ENCODE results near the gene LRP2. TPM values are rescaled to one million over a fixed set of nuclear protein-coding genes. Genes with fewer than 3 reads are reported as not detected.

Gene LRP2
- total and polyA plus RNA-seq, 2 of the 8 experiments (the other 6 are each of a cell fraction or from before 2014, with no cell fraction given), result 2.0 to 2.9 TPM

GRCh38 chr2:169344736-169345485, 17.4 kb downstream of the LRP2 start:
- no peak overlapping the region for H2BK5ac ChIP-seq (ENCODE audit: low read depth, low read length)
- no peak for TF ChIP-seq SRF (IDR thresholded peaks at IDR 0.05; ENCODE audit: low read depth, low read length)
- TF ChIP-seq RAD21 (IDR thresholded peaks at IDR 0.05 in 1 of 2, conservative IDR thresholded peaks at IDR 0.05 in 1 of 2; ENCODE audit: low read depth in 2 of 2, low read length in 2 of 2), result no peak
- TF ChIP-seq TBP (IDR thresholded peaks at IDR 0.05; ENCODE audit: low read depth, low read length), result no peak
- no peak for TF ChIP-seq ZNF274 (IDR thresholded peaks at IDR 0.05; ENCODE audit: borderline replicate concordance, extremely low read depth, low read length)
- no peak for TF ChIP-seq SP2 (IDR thresholded peaks at IDR 0.05; ENCODE audit: low read length)
- TF ChIP-seq EZH2 (IDR thresholded peaks at IDR 0.05; ENCODE audit: low read depth, low read length, severe bottlenecking), result no peak
- TF ChIP-seq TAF7 (optimal IDR thresholded peaks at IDR 0.05; ENCODE audit: borderline replicate concordance, low read depth, low read length), result no peak
- TF ChIP-seq RFX5 (IDR thresholded peaks at IDR 0.05; ENCODE audit: borderline replicate concordance, low read depth, low read length), result no peak
- no peak for TF ChIP-seq ASH2L (IDR thresholded peaks at IDR 0.05; ENCODE audit: low read length)
- no peak for TF ChIP-seq CREB1 (IDR thresholded peaks at IDR 0.05)
- TF ChIP-seq BACH1 (IDR thresholded peaks at IDR 0.05; ENCODE audit: low read length), result no peak
- TF ChIP-seq SAP30 (IDR thresholded peaks at IDR 0.05; ENCODE audit: insufficient read depth, insufficient replicate concordance, low read length), result no peak
- TF ChIP-seq TEAD4 (IDR thresholded peaks at IDR 0.05; ENCODE audit: low read depth, low read length), result no peak

More at GRCh38 chr2:169344736-169345485, 17.4 kb downstream of the LRP2 start:
- Histone ChIP-seq H3K14ac (ENCODE audit: insufficient read length) (no peak overlapping the region), H4K91ac (replicated peaks; ENCODE audit: insufficient read length, low read length) (no peak overlapping the region), H3K4me2 (ENCODE audit: insufficient read depth in 1 of 2, low read depth in 2 of 2, low read length in 2 of 2) (no peak overlapping the region), H3K23me2 (ENCODE audit: low read depth, low read length) (no peaks in the 10 kb centered on the region), H3K4me1 (replicated peaks in 1 of 4; ENCODE audit: control insufficient read depth in 3 of 4, insufficient read depth in 4 of 4, low read length in 3 of 4) (no peaks in the 10 kb centered on the region), H3K27me3 (replicated peaks in 1 of 4; ENCODE audit: control insufficient read depth in 3 of 4, extremely low read depth in 1 of 4, insufficient read depth in 3 of 4, low read length in 3 of 4) (no peaks in the 10 kb centered on the region; a peak in 1 of 7 replicates), H3K79me1 (ENCODE audit: low read depth, low read length) (no peaks in the 10 kb centered on the region), H2BK15ac (ENCODE audit: low read length) (no peak overlapping the region), H3K4me3 (ENCODE audit: extremely low read depth in 1 of 4, insufficient read depth in 2 of 4, low read depth in 3 of 4, low read length in 4 of 4) (no peak overlapping the region), H3K18ac (ENCODE audit: extremely low read depth, low read length) (no peak overlapping the region), H4K8ac (ENCODE audit: extremely low read depth, insufficient read depth, low read length) (no peak overlapping the region), H3K4ac (replicated peaks; ENCODE audit: insufficient read length, low read depth, low read length) (no peak overlapping the region), H4K5ac (ENCODE audit: insufficient read length, low read depth, low read length) (no peak overlapping the region), H4K20me1 (replicated peaks in 1 of 2; ENCODE audit: control insufficient read depth in 1 of 2, insufficient read depth in 2 of 2, low read length in 2 of 2) (no peaks in the 10 kb centered on the region), H2AK5ac (ENCODE audit: low read depth, low read length) (no peak overlapping the region), H2BK20ac (ENCODE audit: low read length) (no peak overlapping the region), H3K23ac (ENCODE audit: insufficient read length) (no peak overlapping the region), H3K27ac (ENCODE audit: low read depth, low read length) (no peak overlapping the region), H3K36me3 (ENCODE audit: control insufficient read depth in 2 of 4, insufficient read depth in 4 of 4, low read length in 3 of 4) (no peaks in the 10 kb centered on the region), H2AFZ (ENCODE audit: low read length) (no peak overlapping the region), H3K79me2 (ENCODE audit: control insufficient read depth in 1 of 2, insufficient read depth in 2 of 2, low read length in 2 of 2) (no peaks in the 10 kb centered on the region), H3K9me3 (ENCODE audit: insufficient read depth in 2 of 2, low read depth in 1 of 2, low read length in 1 of 2) (no peaks in the 10 kb centered on the region), H3K9ac (replicated peaks in 1 of 4; ENCODE audit: extremely low read depth in 1 of 4, low read depth in 3 of 4, low read length in 3 of 4) (no peak overlapping the region), H3K56ac (replicated peaks; ENCODE audit: insufficient read length, low read depth, low read length) (no peak overlapping the region), H2BK120ac (replicated peaks; ENCODE audit: low read depth, low read length) (no peak overlapping the region), H2BK12ac (ENCODE audit: low read depth, low read length) (no peak overlapping the region)
- FAIRE-seq (no peak), DNase-seq (ENCODE audit: low read depth in 1 of 2, low spot score in 2 of 2) (no peak)
- WGBS, 2 experiments (ENCODE audit: extremely low coverage in 1 of 2, insufficient coverage in 1 of 2, insufficient read length in 1 of 2, insufficient replicate concordance in 2 of 2, low coverage in 1 of 2, low lambda C conversion rate in 2 of 2, missing lambda C conversion rate in 1 of 2), result 86% methylated on average over 5 of the region's 5 CpGs; no CpG with 5 or more reads in 1 of the 2 experiments
- ChIA-PET POLR2A (ENCODE audit: partially characterized antibody) (interaction anchor here (0.6 to 1.1 kb wide), 2 partner anchors 16 to 464 kb away, joined by 3 read pairs; no protein-coding TSS in a partner anchor), CTCF (ENCODE audit: partially characterized antibody) (no interaction called here)

Data from H1 (cell line).